ENCODE results near the gene ALOX12B.
"Not testable (repeated sequence)": the region's sequence is repeated elsewhere in the genome, so short reads cannot be mapped to it uniquely, and the experiment has no call there.

ALOX12B gene

GRCh38 chr17:8082292-8082691, 5.2 kb downstream of the ALOX12B start:
- no peak for DNase-seq (ENCODE audit: low read depth)

DNA sequence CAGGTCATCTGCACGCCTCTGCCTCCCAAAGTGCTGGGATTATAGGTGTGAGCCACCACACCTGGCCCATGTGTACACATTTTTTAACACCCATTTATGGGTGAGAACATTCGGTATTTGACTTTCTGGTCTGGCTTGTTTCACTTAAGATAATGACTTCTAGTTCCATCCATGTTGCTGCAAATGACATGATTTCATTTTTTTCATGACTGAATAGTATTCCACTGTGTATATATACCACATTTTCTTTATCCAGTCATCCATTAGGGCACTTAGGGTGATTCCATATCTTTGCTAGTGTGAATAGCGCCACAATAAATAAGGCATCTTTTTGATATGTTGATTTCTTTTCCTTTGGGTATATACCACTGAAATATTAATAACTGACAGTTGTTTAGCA, 5.6 kb downstream of the ALOX12B start:
- no peak for DNase-seq (ENCODE audit: low read depth)

GRCh38 chr17:8080799-8081219, 6.7 kb downstream of the ALOX12B start:
- DNase-seq (ENCODE audit: low read depth): no peak

DNA sequence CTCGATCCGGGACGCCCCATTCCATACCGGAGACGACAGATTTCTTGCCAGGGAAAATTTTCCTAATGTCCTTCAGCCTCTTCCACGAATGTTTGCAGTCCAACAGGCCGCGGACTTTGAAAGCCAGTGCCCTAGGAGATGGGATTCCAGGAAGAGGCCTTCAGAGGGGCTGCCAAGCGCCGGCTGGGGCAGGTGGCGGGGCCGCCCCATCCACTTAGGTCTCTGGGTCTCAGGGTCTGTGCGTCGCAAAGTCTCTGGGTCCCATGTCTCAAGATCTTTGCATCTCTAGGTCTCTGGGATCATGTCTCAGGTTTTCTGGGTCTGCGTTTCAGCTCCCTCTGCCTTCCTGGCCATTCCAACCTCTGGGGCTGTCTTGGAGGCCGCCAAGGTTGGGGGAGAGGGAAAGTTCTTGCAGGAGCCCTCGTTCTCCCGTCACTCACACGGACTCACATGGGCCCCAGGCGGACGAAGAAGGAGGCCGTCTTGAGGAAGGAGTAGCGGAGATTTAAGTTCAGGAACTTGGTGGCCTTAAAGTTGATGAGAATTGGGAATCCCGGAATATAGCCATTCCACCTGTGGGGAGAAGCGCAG, 7.2 kb downstream of the ALOX12B start:
- DNase-seq (ENCODE audit: low read depth): no peak

DNA sequence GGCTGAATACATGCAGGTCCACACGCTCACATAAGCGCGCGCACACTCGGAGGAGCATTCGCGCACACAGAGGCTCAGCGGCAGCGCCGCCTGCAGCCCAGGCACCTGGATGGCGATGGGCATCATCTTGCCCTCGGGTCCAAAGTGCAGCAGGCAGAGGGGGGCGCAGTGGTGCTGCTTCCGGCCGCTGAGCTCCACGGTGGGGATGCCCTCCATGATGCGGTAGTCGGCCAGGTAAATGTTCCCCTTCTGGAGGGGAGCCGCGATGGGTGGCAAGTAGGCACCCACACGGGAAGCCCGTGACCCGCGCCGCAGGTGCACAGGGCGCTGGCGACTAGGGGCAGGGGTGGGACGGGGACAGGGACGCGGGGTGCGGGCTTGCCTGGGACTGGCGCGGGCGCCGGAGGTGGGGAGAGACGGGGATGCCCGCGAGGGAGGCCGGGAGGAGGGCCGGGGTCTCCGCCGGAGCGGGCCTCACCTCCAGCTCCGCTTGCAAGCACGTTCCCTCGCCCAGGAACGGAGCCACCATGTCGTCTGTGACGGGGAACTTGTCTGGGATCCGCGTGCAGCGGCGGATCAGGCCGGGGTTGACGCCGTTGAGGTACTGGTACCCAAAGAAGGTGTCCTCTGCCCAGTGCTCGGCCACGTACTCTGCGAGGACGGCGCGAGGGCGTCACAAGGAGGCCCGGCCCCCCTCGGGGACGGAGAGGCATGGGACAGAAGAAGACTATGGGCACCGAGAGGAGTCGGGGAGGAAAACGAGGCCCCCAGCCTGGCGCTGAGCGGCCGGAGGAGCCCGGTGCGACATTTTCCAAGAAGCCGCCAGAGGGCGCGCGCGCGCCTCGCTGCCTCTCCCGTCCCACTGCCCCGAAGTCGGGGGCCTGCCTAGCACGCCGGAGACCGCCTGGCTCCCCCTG, 8.0 kb downstream of the ALOX12B start:
- DNase-seq (ENCODE audit: low read depth): peak; percentile 73

- not testable (repeated sequence) for DNase-seq (ENCODE audit: low read depth)
These were observed 9.6 kb downstream of the ALOX12B start for GRCh38 chr17:8077939-8078338.

DNA sequence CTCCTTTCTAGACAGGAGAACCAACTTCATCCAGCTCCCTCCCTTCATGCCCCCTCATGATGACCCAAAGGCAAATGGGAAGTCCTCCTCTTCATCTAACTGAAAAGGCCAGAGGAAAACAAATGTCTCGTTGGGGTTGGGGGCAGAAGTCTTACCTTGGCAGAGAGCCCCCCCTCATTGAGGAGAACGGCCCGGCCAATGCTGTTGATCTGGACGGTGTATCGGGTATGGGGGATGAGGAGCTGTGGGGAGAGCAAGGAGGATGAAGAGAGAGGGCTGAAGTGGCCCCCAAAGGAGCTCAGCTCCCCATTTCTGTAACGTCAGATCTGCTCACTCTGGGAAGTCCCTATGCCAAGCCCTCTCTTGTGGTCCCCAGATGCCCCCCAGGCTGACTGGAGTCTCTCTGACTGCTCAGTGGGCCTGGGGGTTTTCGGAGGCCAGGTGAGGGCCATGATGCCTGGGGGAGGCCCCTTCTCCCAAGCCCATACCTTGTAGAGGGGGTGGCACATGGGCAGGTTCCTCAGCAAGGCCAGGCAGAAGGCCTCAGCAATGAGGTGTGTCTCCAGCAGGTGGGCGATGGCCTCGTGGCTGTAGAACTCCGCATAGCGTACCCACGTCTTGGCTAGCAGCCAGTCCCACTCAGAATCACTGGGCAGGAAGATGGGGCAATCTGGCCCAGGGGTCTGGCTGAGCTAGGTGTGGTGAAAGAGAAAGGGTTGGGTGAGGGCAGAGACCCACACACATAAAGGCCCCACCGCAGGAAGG, 10.8 kb downstream of the ALOX12B start:
- no peak for DNase-seq (ENCODE audit: low read depth)

GRCh38 chr17:8075574-8076342, 11.8 kb downstream of the ALOX12B start:
- no peak for DNase-seq (ENCODE audit: low read depth)

GRCh38 chr17:8075081-8075480, 12.4 kb downstream of the ALOX12B start:
- DNase-seq (ENCODE audit: low read depth): no peak

DNA sequence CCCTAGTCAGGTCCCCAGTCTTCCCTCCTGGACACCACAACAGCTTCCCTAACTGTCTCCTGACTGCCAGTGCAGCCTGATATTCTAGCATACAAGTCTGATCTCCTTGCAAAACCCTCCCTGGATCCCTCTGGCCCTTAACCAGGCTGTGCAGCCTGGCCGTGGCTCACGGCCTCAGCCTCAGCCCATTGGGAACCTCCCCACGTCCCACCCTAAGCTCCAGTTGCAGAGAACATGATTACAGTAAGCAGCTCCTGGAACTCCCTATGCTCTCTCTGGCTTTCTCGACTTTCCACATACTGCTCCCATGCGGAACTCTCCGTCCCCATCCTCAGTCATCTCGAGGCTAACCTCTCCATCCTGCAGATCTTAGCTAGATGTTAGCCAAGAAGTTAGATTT, 13.0 kb downstream of the ALOX12B start:
- DNase-seq (ENCODE audit: low read depth): no peak

DNA sequence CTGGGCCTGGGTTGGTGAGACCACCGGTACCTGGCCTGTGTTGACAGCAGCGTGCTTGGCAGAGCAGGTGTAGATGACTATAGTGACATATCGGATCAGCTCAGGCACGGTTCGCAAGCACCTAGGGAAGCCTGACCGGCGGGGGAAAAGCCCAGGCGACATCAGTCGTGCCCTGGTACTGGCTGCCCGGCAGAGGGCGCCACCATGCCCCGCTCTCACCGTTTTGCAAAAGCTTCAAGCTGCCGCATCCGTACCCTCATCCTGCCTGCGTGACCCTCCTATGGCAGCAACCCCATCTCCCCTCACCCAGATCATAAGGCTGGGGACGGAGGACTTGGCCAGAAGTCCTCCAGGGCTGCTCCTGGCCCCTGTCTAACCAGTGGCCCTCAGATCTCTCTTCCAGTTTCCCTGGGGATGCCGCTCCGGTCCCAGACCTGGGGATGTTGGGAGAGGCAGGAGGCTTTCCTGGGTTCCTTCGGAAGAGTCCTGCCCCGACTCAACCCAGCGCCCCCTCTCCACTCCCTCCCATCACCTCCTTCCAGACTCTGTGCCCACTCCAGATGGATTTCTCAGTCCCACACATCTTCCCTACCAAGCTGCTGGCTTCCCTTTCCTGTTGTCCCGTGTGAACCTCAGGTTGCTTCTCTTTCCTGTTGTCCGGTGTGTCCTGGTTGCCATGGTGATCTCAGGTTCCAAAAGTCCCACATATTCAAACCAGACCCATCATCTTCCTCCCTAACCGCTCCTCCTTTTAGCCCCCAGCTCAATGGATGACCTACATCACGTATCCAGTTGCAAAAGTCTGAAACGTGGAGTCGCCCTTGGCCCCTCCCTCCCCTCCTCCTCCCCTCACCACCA, 13.7 kb downstream of the ALOX12B start:
- DNase-seq (ENCODE audit: low read depth): peak; percentile 80

DNA sequence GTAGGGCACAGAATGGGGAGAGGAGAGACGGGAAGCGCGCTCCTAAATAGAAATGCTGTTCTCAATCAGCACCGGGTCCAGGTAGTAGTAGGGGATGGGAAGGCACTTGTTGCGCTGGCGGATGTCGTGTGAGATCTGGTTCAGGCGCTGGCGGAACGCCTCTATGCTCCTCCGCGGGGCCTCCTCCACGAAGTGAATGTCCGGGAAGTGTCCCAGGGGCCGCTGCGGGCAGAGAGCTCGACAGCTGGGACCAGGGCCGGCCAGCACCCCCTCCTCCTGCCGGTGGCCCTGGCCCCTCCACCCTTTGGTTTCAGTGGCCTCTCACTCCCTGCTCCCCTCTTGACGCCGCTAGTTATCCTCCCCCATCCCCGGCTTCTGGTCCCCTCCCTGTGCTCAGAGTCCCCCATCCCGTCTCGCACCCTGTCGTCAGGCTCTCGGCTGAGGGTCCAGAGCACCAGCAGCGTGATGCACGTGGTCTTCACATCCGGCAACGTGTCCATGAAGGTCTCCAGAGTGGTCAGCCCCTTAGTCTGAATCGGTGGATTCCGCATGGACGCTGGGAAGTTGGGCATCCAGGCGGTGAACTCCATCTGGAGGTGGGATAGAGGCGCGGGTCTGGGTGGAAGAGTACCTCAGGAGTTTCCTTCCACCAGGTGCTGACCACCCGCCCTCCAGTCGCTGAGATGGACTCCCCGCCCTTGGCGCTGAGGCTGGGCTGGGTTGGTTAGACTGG, 14.6 kb downstream of the ALOX12B start:
- DNase-seq (ENCODE audit: low read depth): no peak

DNA sequence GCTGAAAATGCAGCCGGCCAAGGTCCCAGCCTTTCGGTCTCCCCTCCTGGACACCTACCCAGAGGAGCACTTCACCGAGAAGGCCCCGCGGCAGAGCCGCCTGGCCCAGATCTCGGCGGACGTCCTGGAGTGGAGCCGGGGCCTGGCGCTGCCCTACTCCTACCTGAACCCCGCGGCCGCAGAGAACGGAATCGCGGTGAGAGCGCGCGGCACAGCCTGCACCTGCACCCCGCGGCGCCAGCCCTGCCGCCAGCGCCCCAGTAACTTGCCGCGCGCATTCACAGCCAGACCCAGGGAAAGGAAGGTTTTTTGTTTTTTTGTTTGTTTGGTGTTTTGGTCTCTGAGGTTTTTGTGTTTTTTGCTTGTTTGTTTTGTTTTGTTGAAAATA, 15.2 kb downstream of the ALOX12B start:
- no peak for DNase-seq (ENCODE audit: low read depth)

DNA sequence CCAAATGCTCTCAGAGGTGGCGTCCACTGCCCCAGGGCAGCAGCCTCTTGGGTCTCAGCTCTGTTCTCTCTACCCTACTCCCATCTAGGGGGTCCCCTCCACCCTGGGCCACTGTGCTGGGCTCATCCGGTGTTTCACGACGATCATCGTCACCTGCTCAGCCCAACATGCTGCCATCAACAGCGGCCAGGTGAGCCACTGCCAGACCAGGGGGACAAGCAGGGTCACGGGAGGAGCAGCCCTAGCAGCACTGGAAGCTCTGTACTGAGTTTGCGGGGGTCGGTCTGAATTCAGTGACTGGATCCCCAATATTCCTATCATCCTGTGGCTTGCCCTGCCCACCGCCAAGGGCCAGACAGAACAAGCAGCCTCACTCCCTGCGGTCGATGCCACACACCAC, 16.0 kb downstream of the ALOX12B start:
- no peak for DNase-seq (ENCODE audit: low read depth)

DNA sequence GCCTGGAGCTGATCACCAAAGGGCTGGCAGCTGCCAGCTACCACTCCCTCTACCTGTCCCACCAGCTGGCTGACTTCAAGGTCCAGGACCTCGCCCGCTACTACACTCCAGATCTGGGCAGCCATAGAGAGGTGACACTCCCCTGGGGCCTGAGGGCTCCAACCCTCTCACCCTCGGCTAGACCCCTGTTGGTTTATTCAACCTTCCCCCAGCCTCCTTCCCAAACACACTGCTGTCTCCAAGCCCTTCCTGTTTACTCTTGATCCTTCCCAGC, 18.0 kb downstream of the ALOX12B start:
- no peak for DNase-seq (ENCODE audit: low read depth)

- DNase-seq (ENCODE audit: low read depth): no peak
These were observed 18.6 kb downstream of the ALOX12B start for GRCh38 chr17:8068736-8069586.

GRCh38 chr17:8067806-8068205, 19.7 kb downstream of the ALOX12B start:
- no peak for DNase-seq (ENCODE audit: low read depth)

GRCh38 chr17:8066841-8067775, 20.4 kb downstream of the ALOX12B start:
- DNase-seq (ENCODE audit: low read depth): no peak

Measured in activated T-helper 9 cell treated with anti-CD3 and anti-CD28 coated beads, Interleukin-2, amount 50 U/mL, for 16 hours (primary cell).